GM12872 (cell line): ENCODE measurements around the gene ATXN10.
A peak's percentile ranks its signal among the peaks of the same experiment; 100 is the strongest.

Experiments used
- CTCF ChIP-seq: IDR thresholded peaks from 3 replicates; pipeline ENCODE4 v1.5.1; 2011; ENCODE audit warnings: low read depth, mild to moderate bottlenecking, low read length, moderate library complexity; ENCODE audit not compliant: insufficient read depth

The ATXN10 gene

GRCh38 chr22:45639747-45640102 lies 31.9 kb upstream of the ATXN10 start:
- no peak for TF ChIP-seq CTCF

- TF ChIP-seq CTCF = no peak
These were observed 31.2 kb upstream of the ATXN10 start for GRCh38 chr22:45640291-45640940.

GRCh38 chr22:45640941-45641621 lies 30.6 kb upstream of the ATXN10 start:
- no peak for TF ChIP-seq CTCF

GRCh38 chr22:45642986-45643385 lies 28.6 kb upstream of the ATXN10 start:
- TF ChIP-seq CTCF = no peak

GRCh38 chr22:45644714-45645113 lies 26.9 kb upstream of the ATXN10 start:
- no peak for TF ChIP-seq CTCF

- no peak for TF ChIP-seq CTCF
These were observed 26.5 kb upstream of the ATXN10 start for GRCh38 chr22:45645150-45645525.

GRCh38 chr22:45645526-45646414 lies 25.9 kb upstream of the ATXN10 start:
- TF ChIP-seq CTCF = peak; percentile 82
